GM18519 (cell line): ENCODE measurements around the gene SPRED3.
"Not testable (repeated sequence)": the region's sequence is repeated elsewhere in the genome, so short reads cannot be mapped to it uniquely, and the experiment has no call there.

Source experiments
- ATAC-seq: cut with Tn5 transposase; IDR thresholded peaks from one replicate; pipeline ENCODE4 v1.9.1; 2021; ENCODE audit warnings: mild to moderate bottlenecking, moderate library complexity; ENCODE audit not compliant: unreplicated experiment, low FRiP score

SPRED3 gene

DNA sequence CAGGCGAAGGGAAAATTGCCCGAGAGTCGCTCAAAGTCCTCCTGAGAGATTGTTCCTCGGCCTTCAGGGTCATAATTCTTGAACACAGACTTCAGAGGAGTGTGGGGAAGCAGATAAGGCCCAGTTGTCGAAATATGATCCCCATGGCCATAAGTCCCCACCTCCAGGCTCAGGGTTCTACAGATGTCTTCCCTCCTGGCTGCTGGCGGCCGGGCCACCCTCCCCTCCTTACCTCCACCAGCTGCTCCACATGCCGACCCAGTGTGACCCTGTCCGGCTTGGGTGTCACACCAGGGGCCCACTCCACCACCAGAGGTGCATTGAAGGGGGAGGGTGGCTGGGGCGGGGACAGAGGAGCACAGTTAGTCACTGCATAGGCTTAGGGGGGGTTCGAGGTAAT lies 24.5 kb downstream of the SPRED3 start:
- ATAC-seq: no peak

DNA sequence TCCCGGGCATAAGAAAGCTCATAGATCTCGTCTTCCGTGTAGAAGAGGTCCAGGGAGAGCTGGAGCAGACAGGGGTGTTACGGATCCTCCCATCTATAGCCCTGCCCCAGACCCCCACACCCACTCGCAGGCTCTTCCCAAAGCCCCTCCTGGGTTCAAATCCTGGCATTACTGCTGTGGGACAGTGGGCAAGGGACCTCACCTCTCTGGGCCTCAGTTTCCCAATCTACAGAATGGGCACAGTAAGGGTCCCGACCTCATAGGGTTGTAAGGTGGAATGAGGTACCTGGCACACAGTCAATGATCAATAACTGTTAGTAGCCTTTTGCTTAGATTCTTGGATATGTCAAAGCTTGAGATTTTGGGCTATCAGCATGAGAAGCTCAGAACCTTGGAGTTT lies 24.9 kb downstream of the SPRED3 start:
- no peak for ATAC-seq

DNA sequence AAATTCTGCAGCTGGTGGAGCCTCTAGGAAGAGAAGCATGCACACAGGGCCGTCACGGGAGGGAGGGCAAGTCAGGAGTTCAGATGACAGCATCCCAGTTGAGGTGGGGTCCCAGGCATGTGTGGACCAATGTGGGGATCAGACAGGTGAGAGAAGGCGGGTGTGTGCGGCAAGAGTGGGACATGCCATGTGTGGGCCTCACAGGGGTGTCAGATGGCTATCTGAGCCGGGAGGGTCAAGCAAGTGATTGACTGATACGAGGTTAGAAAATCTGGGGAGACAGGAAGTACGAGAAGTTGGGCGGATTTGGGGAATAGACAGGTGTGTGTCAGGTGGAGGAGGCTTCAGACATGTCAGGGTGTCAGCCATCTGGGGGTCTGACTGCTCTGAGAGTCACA lies 28.6 kb downstream of the SPRED3 start:
- ATAC-seq: no peak

DNA sequence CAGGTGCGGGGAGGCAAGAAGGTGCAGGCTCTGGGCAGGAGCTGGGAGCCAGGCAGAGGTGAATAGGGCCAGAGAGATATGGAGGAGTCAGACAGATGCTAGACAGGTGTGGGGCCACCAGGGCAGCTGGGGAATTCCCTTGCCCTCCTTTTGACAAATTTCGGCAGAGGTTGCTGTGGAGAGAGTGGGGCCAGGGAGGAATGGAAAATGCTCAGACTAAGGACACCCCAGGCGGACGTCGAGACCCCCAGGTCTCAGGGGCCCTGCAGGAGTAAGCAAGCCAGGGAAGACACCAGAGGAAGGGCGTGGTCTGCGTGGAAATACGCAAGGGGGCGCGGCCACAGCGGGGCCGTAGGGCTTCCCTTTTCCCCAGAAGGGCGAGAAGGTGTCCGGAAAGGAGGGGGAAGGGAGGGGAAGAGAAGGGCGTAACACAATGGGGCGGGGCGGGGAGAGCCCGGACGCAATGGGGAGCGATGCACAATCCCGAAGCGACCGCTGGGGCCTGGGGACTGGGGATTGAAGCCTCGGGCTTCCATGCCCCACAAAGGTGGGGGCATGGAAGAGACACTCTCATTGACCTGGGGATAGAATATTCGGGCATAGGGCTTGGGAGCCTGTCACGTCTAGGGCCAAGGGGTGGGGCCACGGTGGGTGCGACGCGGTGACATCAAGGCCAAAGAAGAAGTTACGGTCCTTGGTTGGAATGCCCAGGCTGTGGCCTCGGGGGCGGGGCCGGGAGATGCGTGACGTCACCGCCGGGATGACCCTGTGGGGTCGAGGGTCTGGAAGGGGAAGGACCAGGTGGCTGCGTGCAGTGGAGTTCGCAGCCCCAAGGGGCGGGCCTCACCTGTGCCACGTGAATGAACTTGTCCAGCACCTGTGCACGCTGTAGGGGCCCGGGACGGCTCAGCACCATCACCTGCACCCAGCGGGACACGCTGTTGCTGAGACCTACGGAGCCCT lies 29.3 kb downstream of the SPRED3 start:
- no peak for ATAC-seq

GRCh38 chr19:38420935-38421334 lies 32.4 kb downstream of the SPRED3 start:
- ATAC-seq: no peak

DNA sequence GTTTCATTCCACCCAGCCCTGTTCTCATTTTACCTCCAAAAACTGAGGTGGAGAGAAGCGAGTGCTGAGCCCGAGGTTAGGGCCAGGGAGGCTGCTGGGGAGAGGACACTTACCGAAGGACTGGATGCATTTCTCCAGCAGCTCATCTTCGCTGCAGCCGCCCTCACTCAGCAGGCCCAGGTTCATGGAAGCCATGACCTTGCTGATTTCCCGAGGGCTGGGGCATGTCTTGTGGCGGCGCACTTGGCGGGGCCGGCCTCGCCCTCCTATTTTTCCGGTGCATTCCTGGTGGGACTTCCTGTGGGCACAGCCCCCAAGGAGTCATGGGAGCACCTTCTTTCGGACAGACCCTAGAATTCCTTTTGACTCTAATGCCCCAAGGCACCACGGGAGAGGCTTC lies 33.4 kb downstream of the SPRED3 start:
- no peak for ATAC-seq

DNA sequence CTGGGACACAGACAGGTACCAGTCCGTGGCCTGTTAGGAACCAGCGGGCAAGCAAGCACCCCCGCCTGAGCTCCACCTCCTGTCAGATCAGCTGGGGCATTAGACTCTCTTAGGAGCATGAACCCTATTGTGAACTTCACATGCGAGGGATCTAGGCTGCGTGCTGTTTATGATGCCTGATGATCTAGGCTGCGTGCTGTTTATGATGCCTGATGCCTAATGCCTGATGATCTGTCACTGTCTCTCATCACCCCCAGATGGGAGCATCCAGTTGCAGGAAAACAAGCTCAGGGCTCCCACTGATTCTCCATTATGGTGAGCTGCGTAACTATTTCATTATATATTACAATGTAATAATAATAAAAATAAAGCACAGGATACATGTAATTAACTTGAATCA lies 33.9 kb downstream of the SPRED3 start:
- no peak for ATAC-seq

DNA sequence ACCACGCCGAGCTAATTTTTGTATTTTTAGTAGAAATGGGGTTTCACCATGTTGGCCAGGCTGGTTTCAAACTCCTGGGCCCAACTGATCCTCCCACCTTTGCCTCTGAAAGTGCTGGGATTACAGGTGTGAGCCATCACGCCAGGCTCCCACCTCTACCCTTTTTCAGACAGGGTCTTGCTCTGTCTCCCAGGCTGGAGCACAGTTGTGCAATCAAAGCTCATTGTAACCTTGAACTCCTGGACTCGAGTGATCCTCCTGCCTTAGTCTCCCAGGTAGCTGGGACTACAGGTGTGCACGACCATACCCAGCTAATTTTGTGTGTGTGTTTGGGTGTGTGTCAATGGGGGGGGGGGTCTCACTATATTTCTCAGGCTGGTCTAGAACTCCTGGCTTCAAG lies 35.8 kb downstream of the SPRED3 start:
- ATAC-seq: no peak

DNA sequence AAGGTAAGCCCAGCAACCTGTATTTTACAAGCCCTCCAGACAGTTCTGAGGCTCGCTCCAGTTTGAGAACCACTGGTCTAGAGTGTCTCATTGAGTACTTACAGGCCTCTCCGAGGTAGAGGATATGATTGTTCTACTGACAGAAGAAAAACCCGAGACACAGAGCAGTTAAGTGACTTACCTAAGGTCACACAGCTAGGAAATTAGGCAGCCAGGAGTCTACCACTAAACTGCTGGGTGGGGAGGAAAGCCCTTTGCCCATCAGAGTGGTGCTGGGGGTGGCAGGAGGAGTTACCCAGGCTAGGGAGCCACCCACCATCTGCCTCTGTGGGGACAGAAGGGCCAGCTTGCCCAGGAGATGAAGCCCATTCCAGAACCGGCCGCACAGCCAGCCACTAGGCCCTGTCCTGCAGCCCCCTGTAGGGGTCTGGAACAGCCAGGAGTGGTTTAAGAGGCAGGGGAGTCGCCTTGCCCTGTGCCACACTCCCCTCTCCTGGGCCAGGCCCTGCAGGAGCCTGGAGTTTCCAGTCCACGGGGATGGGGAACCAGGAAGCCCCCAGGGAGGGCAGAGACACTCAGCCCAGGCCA lies 36.8 kb downstream of the SPRED3 start:
- no peak for ATAC-seq

DNA sequence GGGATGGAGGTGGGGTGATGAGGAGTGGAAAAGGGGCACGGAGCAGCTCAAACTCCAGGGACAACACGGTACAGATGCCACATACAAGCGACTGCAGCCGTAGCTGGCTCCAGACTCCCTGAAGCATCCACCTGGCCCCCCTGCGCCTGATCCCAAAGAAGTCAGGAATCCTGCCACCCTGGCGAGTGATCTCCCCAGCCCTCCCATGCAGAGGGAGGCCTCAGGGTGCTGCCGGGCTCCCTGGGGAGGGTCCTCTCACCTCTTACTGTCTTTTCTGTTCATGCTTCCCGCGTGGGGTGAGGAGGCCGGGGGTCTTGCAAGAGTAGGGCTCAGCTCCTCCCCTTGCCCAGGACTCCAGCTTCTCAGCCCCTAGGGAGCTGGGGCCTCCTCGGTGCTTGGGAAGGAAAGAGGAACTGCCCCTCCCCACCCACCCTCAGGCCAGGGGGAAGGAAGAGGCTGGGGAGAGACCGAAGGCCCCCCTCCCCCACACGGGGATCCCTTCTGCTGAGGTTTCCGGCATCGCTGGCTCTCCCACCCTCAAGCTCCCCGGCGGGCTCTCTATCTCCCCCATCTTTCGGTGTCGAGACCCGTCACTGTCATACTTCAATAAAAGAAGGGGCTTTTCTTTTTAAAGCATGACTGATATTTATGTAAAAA lies 37.4 kb downstream of the SPRED3 start, which contains the start of gene RASGRP4:
Gene RASGRP4 (minus strand): TSS at position 410 of the 657 bp plus-strand sequence. CDS start 128 bp downstream, at position 282.
- ATAC-seq: no peak

GRCh38 chr19:38427035-38427677 lies 38.7 kb downstream of the SPRED3 start:
- ATAC-seq: not testable (repeated sequence)

DNA sequence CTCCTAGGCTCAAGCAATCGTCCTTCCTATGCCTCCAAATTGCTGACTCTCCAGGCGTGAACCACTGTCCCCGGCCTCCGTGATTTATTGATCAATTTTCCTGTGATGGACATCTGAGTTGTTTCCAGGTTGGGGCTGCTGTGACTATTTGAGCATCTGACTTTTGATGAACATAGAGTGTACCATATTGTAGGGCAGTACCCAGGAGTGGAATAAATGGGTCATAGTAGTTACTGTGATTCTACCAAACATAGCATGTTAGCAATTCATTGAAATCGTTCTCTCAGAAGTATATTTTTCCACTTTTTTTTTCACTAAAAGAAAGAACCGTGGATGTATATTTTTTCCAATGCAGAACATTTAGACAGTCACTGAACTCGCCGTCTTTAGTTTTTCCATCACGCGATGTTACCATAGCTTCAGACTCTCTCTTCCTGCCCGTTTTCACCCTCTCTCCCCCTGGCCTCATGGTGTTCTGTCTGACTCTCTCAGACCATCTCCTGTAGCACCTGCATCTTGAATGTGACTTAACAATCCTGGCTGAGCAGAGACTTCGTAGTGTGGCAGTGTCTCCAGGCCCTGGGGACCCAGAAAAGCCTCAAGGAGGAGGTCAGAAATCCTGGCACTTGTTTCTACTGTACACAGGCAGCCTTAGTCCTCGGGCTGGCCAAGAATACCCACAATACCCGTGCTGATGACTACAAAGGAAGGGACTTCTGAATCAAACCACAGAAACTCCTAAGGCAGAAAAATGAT lies 40.7 kb downstream of the SPRED3 start:
- no peak for ATAC-seq

DNA sequence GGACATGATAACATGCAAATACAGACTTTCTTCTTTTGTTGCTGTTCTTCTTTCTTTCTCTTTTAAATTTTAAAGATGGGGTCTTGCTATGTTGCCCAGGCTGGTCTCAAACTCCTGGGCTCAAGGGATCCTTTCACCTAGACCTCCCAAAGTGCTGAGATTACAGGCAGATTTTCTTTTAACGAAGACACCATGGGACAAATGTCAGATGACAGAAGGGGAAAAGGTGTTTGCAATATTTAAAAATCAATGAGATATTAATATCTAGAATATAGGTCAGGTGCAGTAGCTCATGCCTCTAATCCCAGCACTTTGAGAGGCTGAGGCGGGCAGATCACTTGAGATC lies 41.3 kb downstream of the SPRED3 start:
- ATAC-seq: no peak

GRCh38 chr19:38430931-38431330 lies 42.4 kb downstream of the SPRED3 start:
- no peak for ATAC-seq

- ATAC-seq: no peak
Observed at GRCh38 chr19:38433268-38433733, 44.8 kb downstream of the SPRED3 start, which contains the start of gene RYR1. Gene RYR1, plus strand, starts transcription at chr19:38433691. Its CDS starts 139 bp downstream, at chr19:38433830.

GRCh38 chr19:38434549-38435051 lies 46.1 kb downstream of the SPRED3 start:
- ATAC-seq: no peak

GRCh38 chr19:38437295-38437694 lies 48.8 kb downstream of the SPRED3 start:
- no peak for ATAC-seq

DNA sequence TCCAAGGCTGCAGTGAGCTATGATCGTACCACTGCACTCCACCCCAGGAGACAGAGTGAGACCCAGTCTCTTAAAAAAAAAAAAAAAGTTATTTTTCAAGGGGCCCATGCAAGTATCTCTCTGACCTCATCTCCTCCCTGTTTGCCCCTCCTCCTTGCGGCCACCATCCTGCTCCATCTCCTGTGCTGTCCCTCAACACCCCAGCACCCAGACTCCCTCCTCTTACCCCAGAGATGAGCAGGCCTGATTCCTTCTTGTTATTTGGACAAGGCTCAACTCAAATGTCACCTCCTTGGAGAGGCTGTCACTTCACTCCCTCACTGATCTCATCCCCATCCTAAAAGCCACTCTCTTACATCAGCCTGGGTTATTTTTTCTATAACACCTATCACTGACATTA lies 49.4 kb downstream of the SPRED3 start:
- ATAC-seq: no peak

DNA sequence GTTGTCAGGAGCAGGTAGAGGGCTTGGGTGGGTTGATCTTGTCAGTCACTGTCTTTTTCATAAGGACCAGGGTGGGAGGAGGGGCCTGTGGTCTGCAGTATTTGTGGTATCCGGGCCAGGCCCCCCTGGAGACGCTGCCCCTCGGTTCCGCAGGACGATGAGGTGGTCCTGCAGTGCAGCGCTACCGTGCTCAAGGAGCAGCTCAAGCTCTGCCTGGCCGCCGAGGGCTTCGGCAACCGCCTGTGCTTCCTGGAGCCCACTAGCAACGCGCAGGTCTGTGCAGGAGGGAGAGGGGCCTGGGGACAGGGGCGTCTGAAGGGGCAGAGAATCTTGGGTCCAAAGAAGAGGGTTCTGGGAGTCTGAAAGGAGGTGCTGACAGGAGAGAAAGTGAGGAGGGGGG lies 52.1 kb downstream of the SPRED3 start:
- ATAC-seq: no peak
